GM10266 (cell line): ENCODE measurements around the gene VAMP7.
"Not testable (repeated sequence)": the region's sequence is repeated elsewhere in the genome, so short reads cannot be mapped to it uniquely, and the experiment has no call there.

ENCODE experiments used
- DNase-seq: peaks from one replicate; pipeline ENCODE4 v3.0.0; 2012; ENCODE audit errors: extremely low spot score
- TF ChIP-seq, protein P1 (sequence below): IDR thresholded peaks from 2 replicates; pipeline ENCODE4 v1.5.1; 2012; ENCODE audit warnings: mild to moderate bottlenecking, low read depth; ENCODE audit not compliant: control insufficient read depth, insufficient read depth; ENCODE audit errors: missing control alignments

Gene VAMP7

GRCh38 chrX:155967653-155968325, 86.6 kb downstream of the VAMP7 start:
- TF ChIP-seq, protein P1, sequence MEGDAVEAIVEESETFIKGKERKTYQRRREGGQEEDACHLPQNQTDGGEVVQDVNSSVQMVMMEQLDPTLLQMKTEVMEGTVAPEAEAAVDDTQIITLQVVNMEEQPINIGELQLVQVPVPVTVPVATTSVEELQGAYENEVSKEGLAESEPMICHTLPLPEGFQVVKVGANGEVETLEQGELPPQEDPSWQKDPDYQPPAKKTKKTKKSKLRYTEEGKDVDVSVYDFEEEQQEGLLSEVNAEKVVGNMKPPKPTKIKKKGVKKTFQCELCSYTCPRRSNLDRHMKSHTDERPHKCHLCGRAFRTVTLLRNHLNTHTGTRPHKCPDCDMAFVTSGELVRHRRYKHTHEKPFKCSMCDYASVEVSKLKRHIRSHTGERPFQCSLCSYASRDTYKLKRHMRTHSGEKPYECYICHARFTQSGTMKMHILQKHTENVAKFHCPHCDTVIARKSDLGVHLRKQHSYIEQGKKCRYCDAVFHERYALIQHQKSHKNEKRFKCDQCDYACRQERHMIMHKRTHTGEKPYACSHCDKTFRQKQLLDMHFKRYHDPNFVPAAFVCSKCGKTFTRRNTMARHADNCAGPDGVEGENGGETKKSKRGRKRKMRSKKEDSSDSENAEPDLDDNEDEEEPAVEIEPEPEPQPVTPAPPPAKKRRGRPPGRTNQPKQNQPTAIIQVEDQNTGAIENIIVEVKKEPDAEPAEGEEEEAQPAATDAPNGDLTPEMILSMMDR: no peak
- no peak for DNase-seq

DNA sequence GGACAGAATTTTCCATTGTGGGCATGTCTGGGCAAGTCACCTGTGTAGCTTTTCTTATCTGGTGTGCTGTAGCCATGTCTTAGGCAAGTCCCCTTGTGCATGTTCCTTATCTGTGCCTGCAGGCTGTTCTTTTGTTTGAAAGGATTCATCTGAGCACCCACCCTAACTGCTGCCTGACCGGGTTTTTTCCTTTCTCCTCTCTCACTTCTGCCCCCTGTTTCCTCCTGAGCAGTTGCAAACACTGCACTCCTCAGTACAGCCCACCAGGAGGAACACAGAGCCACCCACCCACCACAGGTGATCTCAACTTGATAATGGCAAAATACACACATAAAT, 87.1 kb downstream of the VAMP7 start:
- no peak for DNase-seq
- TF ChIP-seq, protein P1: no peak

DNA sequence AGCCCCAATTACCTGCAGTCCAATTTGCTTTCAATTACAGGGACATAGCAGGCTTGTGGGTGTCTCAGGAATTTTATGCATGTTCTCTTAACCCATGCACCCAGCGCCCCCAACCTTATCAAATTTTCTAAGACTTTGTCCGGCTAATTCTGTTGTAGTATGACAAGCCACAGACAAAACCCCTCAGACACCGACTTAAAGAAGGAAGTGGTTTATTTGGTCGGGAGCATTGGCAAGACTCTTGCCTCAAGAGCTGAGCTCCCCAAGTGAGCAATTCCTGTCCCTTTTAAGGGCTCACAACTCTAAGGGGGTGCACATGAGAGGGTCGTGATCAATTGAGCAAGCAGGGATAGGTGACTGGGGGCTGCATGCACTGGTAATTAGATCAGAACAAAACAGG, 87.6 kb downstream of the VAMP7 start:
- TF ChIP-seq, protein P1: no peak
- no peak for DNase-seq

DNA sequence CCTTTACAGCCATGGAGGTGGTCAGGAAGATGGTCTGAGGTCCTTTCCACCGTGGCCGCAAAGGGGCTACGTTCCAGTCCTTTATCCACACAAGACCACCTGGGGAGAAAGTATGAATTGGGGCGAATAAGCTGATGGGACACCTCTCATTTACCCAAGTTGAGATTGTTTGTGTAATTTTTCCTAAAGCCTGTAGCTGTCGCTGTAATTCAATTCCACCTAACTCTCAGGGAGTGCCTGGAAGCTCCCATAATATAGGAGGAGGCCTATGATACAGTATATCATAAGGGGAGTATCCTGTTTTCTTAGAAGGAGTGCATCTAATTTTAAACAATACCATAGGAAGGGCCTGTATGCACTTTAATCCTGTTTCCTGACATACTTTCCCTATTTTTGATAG, 90.5 kb downstream of the VAMP7 start:
- DNase-seq: not testable (repeated sequence)

DNA sequence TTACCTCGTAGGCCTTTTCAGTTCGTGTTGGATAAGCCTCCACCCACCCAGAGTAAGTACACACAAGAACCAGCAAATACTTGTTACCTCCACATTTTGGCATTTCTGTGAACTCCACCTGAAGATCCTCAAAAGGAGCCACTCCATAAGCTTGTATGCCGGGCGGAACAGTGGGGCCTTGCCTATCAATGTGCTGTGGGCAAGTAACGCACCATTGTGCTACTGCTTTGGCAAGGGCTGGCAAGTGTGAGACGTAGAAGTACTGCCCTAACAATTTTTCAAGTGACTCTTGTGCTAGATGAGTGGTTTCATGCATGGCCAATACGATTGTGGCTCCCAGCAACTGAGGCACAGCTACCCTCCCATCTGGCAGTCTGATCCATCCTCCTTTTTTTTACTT, 91.1 kb downstream of the VAMP7 start:
- DNase-seq: not testable (repeated sequence)

DNA sequence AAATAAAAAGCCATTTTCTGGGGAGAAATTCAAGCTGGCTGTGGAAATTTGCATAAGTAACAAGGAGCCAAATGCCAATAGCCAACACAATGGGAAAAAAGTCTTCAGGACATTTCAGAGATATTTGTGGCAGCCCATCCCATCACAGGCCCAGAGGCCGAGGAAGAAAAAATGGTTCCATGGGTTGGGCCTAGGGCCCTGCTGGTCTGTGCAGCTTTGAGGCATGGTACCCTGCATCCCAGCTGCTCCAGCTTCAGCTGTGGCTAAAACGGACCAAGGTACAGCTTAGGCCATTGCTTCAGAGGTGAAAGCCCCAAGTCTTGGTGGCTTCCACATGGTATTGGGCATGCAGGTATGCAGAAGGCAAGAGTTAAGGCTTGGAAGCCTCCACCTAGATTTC, 102.2 kb downstream of the VAMP7 start:
- TF ChIP-seq, protein P1: no peak
- DNase-seq: no peak

DNA sequence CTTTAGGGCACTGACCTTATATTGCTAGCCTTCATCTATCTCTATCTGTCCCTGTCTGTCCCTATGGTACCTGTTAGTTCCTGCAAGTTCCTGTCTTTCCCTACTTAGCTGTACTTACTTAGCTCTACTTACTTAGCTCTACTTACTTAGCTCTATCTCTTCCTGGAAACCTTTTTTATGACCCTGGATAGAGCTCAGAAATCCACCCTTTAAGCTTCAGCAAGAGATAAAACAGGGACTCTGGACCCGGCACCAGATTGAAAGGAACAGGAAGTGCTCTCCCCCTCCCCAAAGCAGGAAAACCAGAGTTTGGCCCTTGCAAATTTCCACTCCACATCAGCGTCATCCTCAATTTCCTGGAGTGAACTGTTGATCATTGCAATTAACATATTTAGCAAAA, 104.1 kb downstream of the VAMP7 start:
- TF ChIP-seq, protein P1: no peak
- no peak for DNase-seq

DNA sequence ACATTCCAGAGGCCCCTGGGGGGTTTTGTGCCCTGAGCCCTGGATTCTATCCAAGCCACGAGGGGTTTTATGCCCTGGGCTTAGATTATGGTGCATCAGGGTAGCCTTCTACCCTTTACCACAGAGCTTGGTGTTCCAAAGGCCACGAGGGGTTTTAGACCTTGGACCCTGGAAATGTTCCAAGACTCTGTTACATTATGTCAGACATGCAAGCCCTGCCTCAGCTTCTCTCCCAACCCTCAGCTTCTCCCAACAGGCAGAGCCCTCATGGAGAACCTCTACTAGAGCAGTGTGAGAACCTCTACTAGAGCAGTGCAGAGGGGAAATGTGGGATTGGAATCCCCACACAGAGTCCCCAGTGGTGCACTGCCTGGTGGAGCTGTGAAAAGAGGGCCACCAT, 105.8 kb downstream of the VAMP7 start:
- DNase-seq: not testable (repeated sequence)

DNA sequence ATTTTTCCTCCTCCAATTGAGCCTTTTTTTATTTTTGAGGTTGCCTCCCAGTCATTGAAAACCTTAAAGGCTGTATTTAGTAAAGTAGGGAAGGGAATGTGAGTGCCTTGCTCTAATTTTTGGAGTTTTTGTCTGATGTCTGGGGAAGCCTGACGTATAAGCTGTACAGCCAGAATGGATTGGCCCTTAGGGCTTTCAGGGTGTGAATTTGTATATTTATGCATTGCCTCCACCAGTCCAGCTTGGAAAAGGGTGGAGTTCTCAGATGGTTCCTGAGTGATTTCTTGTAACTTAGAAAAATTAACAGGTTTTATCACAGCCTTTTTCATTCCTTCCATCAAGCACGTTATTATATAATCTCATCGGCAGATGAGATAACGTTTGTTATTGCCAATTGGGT, 107.7 kb downstream of the VAMP7 start:
- DNase-seq: no peak
- TF ChIP-seq, protein P1: no peak
